SK-N-SH treated with all-trans-retinoic acid at 6 μM for 48 hours (cell line): Measurements from ENCODE around the gene ARHGAP33.

ENCODE experiments used
- ATAC-seq: fragments of 200-7000 bp; cut with Tn5 transposase; 3 replicates; pipeline ENCODE4 v1.9.1; 2020; ENCODE audit warnings: mild to moderate bottlenecking, moderate library complexity
- BACH2 ChIP-seq: fragments of 250-450 bp; sonication (Bioruptor Pico); IDR thresholded peaks from 2 replicates; pipeline ENCODE4 v1.9.0; 2021; ENCODE audit warnings: mild to moderate bottlenecking, borderline replicate concordance
- GLIS3 ChIP-seq: fragments of 250-450 bp; sonication (Bioruptor Pico); IDR thresholded peaks from 2 replicates; pipeline ENCODE4 v1.5.0; 2020; ENCODE audit warnings: mild to moderate bottlenecking, moderate library complexity
- ISL1 ChIP-seq: fragments of 250-450 bp; sonication (Bioruptor Pico); IDR thresholded peaks from 2 replicates; pipeline ENCODE4 v2.1.2; 2022; ENCODE audit warnings: mild to moderate bottlenecking, moderate library complexity
- PATZ1 ChIP-seq: fragments of 250-450 bp; sonication (Bioruptor Pico); IDR thresholded peaks from 2 replicates; pipeline ENCODE4 v1.8.0; 2020; ENCODE audit warnings: mild to moderate bottlenecking, moderate library complexity, borderline replicate concordance
- POU6F1 ChIP-seq: fragments of 250-450 bp; sonication (Bioruptor Pico); IDR thresholded peaks from 2 replicates; pipeline ENCODE4 v1.8.0; 2021; ENCODE audit warnings: low read depth, mild to moderate bottlenecking, moderate library complexity, borderline replicate concordance
- PPARA ChIP-seq: fragments of 250-450 bp; sonication (Bioruptor Pico); IDR thresholded peaks from 2 replicates; pipeline ENCODE4 v1.5.0; 2020; ENCODE audit warnings: mild to moderate bottlenecking, borderline replicate concordance
- RARB ChIP-seq: fragments of 250-450 bp; sonication (Bioruptor Pico); IDR thresholded peaks from 2 replicates; pipeline ENCODE4 v1.8.0; 2021; ENCODE audit warnings: mild to moderate bottlenecking, moderate library complexity
- SNAI2 ChIP-seq: fragments of 250-450 bp; sonication (Bioruptor Pico); IDR thresholded peaks from 2 replicates; pipeline ENCODE4 v1.5.0; 2020; ENCODE audit warnings: mild to moderate bottlenecking, moderate library complexity
- TOX ChIP-seq: fragments of 250-450 bp; sonication (Bioruptor Pico); IDR thresholded peaks from 2 replicates; pipeline ENCODE4 v1.8.0; 2021; ENCODE audit warnings: mild to moderate bottlenecking, moderate library complexity, borderline replicate concordance
- ZC3H10 ChIP-seq: fragments of 250-450 bp; sonication (Bioruptor Pico); IDR thresholded peaks from 2 replicates; pipeline ENCODE4 v1.5.1; 2021; ENCODE audit warnings: mild to moderate bottlenecking, moderate library complexity
- ZFP3 ChIP-seq: fragments of 250-450 bp; sonication (Bioruptor Pico); IDR thresholded peaks from 2 replicates; pipeline ENCODE4 v1.5.0; 2020; ENCODE audit warnings: mild to moderate bottlenecking, moderate library complexity
- ZNF70 ChIP-seq: fragments of 450-650 bp; formaldehyde crosslinking; IDR thresholded peaks from 2 replicates; pipeline ENCODE4 v1.5.0; 2020; ENCODE audit warnings: mild to moderate bottlenecking, moderate library complexity
- TF ChIP-seq, protein P1 (sequence below): fragments of 250-450 bp; sonication (Bioruptor Pico); IDR thresholded peaks from 2 replicates; pipeline ENCODE4 v1.5.1; 2021; ENCODE audit warnings: mild to moderate bottlenecking, moderate library complexity
- TF ChIP-seq, protein P2 (sequence below): fragments of 250-450 bp; sonication (Bioruptor Pico); IDR thresholded peaks from 2 replicates; pipeline ENCODE4 v1.5.0; 2020; ENCODE audit warnings: mild to moderate bottlenecking, moderate library complexity

The ARHGAP33 gene

GRCh38 chr19:35733180-35734125, 41.9 kb upstream of the ARHGAP33 start:
- no peak for TF ChIP-seq GLIS3 (CRISPR knock-in tag)
- TF ChIP-seq PPARA (CRISPR knock-in tag): no peak
- TF ChIP-seq, protein P1, sequence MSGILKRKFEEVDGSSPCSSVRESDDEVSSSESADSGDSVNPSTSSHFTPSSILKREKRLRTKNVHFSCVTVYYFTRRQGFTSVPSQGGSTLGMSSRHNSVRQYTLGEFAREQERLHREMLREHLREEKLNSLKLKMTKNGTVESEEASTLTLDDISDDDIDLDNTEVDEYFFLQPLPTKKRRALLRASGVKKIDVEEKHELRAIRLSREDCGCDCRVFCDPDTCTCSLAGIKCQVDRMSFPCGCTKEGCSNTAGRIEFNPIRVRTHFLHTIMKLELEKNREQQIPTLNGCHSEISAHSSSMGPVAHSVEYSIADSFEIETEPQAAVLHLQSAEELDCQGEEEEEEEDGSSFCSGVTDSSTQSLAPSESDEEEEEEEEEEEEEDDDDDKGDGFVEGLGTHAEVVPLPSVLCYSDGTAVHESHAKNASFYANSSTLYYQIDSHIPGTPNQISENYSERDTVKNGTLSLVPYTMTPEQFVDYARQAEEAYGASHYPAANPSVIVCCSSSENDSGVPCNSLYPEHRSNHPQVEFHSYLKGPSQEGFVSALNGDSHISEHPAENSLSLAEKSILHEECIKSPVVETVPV (CRISPR knock-in tag): no peak
- no peak for ATAC-seq

DNA sequence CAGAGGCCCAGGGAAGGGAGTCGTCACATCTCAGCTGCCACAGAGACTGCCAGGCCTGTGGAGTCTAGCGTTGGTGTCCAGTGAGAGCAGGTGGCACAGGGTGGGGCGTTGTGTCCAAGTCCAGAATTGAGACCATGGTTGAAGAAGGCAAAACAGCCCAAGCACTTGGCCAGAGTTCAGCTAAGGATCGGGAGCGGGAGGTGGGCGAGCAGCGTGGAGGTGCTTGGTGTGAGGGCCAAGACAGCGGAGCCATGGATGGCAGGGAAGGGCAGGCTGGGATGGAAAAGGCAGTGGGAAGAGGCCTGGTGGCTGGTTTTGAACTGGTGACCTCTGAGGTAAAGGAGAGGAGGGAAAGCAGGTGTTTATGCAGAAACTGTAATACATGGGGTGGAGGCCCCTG, 41.1 kb upstream of the ARHGAP33 start:
- no peak for ATAC-seq

GRCh38 chr19:35734889-35735288, 40.5 kb upstream of the ARHGAP33 start:
- ATAC-seq: no peak
- TF ChIP-seq, protein P1 (CRISPR knock-in tag): no peak
- TF ChIP-seq PPARA (CRISPR knock-in tag) (no peak), TOX (no peak), ZFP3 (CRISPR knock-in tag) (no peak), RARB (CRISPR knock-in tag) (no peak), GLIS3 (CRISPR knock-in tag) (no peak), ISL1 (CRISPR knock-in tag) (no peak)
- TF ChIP-seq, protein P2, sequence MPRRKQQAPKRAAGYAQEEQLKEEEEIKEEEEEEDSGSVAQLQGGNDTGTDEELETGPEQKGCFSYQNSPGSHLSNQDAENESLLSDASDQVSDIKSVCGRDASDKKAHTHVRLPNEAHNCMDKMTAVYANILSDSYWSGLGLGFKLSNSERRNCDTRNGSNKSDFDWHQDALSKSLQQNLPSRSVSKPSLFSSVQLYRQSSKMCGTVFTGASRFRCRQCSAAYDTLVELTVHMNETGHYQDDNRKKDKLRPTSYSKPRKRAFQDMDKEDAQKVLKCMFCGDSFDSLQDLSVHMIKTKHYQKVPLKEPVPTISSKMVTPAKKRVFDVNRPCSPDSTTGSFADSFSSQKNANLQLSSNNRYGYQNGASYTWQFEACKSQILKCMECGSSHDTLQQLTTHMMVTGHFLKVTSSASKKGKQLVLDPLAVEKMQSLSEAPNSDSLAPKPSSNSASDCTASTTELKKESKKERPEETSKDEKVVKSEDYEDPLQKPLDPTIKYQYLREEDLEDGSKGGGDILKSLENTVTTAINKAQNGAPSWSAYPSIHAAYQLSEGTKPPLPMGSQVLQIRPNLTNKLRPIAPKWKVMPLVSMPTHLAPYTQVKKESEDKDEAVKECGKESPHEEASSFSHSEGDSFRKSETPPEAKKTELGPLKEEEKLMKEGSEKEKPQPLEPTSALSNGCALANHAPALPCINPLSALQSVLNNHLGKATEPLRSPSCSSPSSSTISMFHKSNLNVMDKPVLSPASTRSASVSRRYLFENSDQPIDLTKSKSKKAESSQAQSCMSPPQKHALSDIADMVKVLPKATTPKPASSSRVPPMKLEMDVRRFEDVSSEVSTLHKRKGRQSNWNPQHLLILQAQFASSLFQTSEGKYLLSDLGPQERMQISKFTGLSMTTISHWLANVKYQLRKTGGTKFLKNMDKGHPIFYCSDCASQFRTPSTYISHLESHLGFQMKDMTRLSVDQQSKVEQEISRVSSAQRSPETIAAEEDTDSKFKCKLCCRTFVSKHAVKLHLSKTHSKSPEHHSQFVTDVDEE (CRISPR knock-in tag): no peak

More for the DNA sequence above, 41.1 kb upstream of the ARHGAP33 start:
- no peak for TF ChIP-seq ZFP3 (CRISPR knock-in tag)
- TF ChIP-seq ZNF70: no peak
- TF ChIP-seq ZC3H10 (CRISPR knock-in tag): no peak
- no peak for TF ChIP-seq POU6F1 (CRISPR knock-in tag)
- TF ChIP-seq, protein P2 (CRISPR knock-in tag): no peak
- no peak for TF ChIP-seq PATZ1
- TF ChIP-seq TOX: no peak
- TF ChIP-seq PPARA (CRISPR knock-in tag): no peak
- TF ChIP-seq BACH2 (CRISPR knock-in tag): no peak
- no peak for TF ChIP-seq SNAI2 (CRISPR knock-in tag)
- TF ChIP-seq, protein P1 (CRISPR knock-in tag): no peak
- TF ChIP-seq GLIS3 (CRISPR knock-in tag): no peak
